Occipital lobe (tissue), 2 donors: Measurements from ENCODE around the gene BPIFB4. TPM values are rescaled to one million over a fixed set of nuclear protein-coding genes. Genes with fewer than 3 reads are reported as not detected.

ENCODE experiments used
- DNase-seq: peaks from one replicate; lab custom pipeline; 2025; lab: John Stamatoyannopoulos, UW
- total RNA-seq: library from RNA; depleted of rRNA; stranded (reverse); fragments of >200 nt; gene quantifications from one replicate; pipeline ENCODE4 v1.2.3, GENCODE V29; 2014

BPIFB4 gene
- total RNA-seq, 1 donor from 2014 or later, result not detected

DNA sequence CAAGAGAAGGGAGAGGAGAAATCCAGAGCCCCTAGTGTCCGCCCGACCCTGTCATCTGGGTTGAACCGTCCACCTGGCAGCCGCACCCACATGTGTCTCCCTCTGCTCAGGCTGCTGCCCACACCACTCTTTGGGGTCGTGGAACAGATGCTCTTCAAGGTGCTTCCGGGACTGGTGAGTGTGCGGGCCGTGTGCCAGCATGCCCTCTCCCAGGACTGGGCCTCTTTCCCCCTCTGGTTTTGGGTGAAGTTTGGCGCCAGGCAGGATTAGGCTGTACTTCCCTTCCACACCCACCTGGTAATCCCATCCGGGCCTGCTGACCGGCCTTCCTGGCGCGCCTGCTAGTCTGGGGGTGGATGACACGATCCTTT, 17.8 kb upstream of the BPIFB4 start:
- DNase-seq, result no peak

DNA sequence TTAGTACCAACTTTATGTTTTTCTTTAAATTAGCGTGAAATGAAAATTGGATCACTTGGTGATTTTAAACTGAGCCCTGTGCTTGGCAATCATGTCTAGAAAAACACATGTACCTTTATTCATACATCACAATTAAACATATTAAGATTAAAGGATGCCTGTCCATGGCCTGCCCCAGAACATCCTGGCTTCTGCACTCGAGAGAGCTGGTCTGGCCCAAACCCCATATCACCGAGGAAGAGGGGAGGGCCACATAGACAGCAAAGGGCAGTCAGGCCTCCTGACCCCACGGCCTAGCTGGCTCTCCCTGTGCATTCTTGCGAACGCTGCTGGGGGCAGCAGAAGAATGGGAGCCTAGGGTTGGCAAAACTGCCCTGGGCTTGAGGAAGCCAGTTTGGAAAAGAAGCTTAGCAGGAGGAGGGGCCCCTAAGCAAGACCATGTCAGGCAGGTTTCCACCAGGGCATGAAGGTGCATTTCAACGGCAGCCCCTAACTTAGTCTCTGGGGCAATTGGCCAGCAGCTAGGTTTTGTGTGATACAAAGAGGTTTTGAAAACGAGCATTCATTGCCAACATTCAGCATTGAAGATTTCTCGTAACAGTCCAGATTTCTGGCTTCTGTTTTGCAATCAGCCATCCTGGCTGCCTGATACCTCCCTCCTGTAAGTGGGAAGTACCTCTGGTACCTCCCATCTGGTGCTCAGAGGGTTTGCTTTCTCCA, 17.2 kb upstream of the BPIFB4 start:
- no peak for DNase-seq

DNA sequence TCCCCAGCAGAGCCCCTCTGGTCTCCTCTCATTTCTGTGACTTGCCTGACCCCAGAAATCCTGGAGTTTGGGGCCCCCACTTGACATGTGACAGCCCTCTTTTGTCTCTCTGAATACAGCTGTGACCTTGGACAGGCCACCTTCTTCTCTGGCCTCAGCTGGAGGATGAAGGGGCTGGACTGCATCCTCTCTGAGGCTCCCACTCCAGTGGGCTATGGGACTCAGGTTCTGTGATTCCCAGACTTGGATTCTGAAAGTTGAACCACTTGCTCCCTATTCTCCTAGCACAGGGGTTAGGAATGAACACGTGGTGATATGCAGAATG, 16.7 kb upstream of the BPIFB4 start:
- no peak for DNase-seq

- no peak for DNase-seq
These were observed 16.2 kb upstream of the BPIFB4 start for GRCh38 chr20:33063271-33063670.

- no peak for DNase-seq
These were observed 14.7 kb upstream of the BPIFB4 start for GRCh38 chr20:33064572-33065287.

- no peak for DNase-seq
These were observed 13.7 kb upstream of the BPIFB4 start for GRCh38 chr20:33065785-33066184.

DNA sequence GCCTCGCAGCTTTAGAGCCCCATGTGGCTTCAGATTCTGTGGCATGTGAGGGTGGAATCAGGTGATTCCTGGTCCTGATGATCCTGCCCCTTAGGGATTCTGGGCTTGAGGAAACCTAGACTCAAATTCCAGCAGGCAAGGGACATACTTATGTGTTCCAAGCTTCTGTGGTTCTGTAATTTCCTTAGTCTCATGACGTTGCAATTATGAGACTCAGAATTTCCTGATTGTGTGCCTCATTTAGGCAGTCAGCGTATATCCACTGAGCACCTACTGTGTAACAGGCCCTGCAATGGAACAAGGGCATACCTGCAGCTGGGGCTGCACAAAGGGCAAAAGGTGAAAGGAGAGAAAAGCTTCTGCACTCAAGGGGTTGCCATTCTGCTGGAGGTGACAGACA, 11.6 kb upstream of the BPIFB4 start:
- no peak for DNase-seq

GRCh38 chr20:33068251-33068939, 11.0 kb upstream of the BPIFB4 start:
- no peak for DNase-seq

GRCh38 chr20:33069673-33070072, 9.8 kb upstream of the BPIFB4 start:
- DNase-seq, result no peak

DNA sequence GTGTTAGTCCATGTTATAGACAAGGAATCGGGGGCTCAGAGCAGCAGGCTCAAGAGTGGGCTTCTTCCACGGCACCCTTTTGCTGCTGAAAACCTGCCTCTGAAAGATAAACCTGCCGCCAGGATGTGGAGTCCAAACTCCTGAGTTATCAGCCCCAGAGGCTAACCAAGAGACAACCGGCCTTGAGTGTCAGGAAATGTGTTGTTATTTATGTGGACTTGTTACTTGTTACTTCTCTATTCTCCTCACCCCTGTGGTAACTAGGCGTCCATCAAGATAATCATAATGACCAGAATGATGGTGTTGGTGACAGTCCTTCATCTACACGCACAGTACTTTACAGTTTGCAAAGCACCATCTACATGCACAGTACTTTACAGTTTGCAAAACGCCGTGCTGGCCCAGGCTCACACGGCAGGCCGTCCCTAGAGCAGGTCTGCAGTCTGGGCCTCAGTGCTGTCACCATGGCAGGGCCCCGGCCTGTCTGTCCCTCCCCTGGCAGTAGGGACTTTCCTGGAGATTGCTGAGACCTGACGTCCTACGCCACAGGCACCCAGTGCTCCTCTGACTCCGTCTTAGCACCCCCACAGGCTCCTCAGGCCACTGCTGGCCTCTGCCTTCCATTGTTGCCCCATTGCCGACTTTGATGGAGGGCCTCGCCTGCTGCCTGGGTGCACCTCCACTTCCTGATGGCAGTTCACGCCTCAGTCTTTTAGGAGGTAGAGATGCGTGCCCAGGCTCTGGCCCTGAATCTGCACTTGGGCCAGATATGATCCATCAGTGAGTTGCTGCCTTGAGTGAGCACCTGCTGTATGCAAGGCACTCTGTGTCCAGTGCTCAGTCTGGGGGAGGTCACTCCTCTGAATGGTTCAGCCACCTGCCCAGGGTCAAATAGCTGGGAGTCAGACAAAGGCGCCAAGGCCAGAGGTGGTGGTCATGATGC, 9.1 kb upstream of the BPIFB4 start:
- no peak for DNase-seq

DNA sequence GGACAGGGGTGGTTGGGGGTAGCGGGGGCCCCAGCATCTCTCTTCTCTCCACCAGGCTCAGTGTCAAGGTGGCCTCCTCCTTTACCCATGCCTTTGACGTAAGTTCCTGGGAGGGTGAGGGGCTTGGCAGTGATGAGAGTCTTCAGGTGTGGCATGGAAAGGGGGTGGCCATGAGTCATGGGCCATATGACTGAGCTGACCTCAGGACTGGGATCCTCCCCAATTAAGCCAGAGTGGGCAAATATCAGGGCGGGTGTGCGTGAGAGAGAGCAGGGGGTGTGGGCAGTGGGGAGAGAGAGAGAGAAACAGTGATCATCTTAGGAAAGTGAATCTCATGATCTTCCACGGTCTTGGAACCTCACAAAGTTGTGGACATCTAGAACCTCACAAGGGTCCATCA, 8.2 kb upstream of the BPIFB4 start:
- no peak for DNase-seq

DNA sequence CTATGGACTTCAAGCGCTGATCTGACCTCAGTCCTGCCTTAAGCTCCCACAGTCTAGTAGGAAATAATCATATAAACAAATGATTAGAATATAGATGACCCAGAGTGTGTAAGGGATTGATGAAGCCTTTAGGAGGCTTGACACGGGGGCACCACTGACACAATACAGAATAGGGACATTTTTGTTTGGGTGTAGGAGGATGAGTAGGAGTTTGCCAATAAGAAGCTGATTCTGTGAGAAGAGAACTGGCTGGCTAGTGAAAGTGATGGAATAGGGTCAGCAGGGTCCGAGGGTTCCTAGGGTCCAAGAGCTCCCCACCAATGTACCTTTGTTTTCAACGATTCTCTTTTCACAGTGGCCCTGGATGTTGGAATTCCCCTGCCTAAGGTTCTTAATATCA, 7.1 kb upstream of the BPIFB4 start:
- DNase-seq, result no peak

- DNase-seq, result no peak
These were observed 6.6 kb upstream of the BPIFB4 start for GRCh38 chr20:33072813-33073212.

GRCh38 chr20:33074675-33075074, 4.8 kb upstream of the BPIFB4 start:
- no peak for DNase-seq

GRCh38 chr20:33075281-33075680, 4.2 kb upstream of the BPIFB4 start:
- no peak for DNase-seq

DNA sequence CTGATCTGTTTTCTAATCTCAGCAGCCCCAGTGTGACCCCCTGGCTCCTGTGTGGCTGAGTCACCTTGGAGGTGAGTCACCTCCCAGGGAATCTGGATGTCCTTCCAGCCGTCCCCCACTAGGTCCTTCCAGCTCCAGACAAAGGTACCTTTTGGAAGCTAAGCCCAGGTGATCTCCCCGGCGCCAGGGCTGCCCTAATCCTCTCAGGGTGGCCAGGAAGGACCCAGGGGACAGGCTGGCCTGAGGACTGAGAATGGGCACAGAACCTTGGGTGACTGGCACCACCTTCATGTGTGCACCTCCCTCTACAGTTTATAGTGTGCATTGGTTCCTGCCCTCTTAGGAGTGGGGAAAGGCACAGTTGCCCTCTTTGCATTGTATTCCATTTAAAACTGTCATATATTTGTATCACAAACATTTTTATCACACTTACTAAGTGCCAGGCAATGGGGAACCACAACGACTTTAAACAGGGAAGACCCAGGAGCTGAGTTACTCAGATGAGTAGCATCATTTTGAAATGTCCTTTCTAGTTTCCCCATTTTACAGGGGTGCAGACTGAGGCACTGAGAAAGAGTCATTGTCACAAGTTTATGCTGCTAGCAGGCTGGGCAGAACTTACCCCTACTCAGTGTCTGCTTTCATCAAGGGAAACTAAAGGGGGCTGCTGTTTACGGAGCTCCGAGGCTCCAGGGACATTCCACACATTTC, 2.6 kb upstream of the BPIFB4 start:
- no peak for DNase-seq

GRCh38 chr20:33081411-33082154, 2.1 kb downstream of the BPIFB4 start:
- DNase-seq, result no peak

- no peak for DNase-seq
These were observed 3.1 kb downstream of the BPIFB4 start for GRCh38 chr20:33082546-33082945.

- no peak for DNase-seq
These were observed 4.3 kb downstream of the BPIFB4 start for GRCh38 chr20:33083544-33084340.

GRCh38 chr20:33084722-33085121, 5.3 kb downstream of the BPIFB4 start:
- DNase-seq, result no peak
